GM18873 (cell line): ENCODE measurements around the gene AKR1B1.

Experiments used
- ATAC-seq: cut with Tn5 transposase; IDR thresholded peaks from one replicate; pipeline ENCODE4 v1.9.1; 2021; ENCODE audit warnings: mild to moderate bottlenecking, moderate library complexity, moderate number of reproducible peaks; ENCODE audit not compliant: unreplicated experiment, low FRiP score

AKR1B1 gene

DNA sequence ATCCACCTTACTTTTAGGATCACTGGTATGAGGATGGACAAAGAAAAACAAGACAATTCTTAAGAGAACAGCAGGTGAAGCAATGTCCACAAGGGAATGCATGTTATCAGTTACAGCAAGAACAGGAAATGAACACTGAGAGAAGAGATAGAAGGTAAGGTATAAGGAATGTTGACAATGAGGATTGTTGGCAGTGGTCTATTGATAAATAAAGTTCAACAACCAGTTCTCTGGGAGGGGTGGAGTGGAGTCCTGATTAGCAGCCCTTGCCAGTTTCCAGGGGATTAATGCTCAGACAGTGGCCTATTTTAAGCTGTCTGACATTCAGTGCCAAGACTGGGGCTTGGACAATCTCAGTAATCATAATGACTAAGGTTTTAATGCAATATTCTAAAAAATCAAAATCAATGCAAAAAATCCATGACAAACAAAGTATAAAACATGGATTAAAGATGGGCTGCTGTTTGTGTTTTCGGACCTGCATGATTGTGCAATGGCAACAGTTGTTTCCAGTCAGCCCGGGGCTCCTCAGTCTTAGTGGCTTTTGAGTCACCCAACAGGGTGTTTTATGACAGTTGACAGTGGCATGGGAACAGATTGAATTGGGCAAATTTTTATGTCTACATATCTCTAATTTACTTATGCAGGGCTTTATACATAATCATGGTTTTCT, 13.8 kb upstream of the AKR1B1 start:
- ATAC-seq, result no peak

DNA sequence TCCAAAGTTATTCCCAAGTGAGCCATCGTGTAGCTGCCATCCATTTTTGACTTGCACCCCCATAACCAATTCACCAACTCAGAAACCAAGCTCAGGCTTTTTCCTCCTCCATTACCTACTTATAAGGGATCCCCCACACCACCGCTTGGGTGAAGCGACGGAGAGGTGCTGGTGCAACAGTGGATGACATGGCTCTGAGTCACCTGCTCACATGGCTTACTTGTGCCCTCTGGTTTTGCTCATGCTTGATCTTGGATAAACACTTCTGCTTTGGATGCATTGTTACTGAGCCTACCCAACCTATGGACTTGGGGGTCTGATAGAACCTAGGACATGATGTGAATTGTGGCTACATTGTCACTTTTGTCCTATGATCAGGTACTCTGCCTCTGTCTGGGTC, 12.0 kb upstream of the AKR1B1 start:
- no peak for ATAC-seq

DNA sequence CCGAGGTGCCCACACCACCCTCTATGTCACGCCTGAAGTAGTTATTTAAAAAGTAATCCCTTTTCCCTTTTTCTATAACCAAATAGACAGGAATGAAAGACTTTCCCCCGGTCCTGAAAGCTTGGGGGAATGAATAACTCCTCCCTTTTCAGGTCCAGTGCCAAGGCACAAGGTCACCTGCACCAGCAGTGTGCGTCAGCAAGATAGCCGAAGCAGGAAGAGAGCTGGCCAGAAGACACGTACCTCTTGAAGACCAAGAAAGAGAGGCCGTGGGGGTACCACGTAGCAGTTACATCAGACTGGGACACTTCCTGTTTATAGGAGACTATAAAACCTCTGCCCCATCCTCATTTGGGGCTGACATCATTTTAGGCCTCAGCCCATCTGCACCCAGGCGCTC, 10.7 kb upstream of the AKR1B1 start:
- no peak for ATAC-seq

DNA sequence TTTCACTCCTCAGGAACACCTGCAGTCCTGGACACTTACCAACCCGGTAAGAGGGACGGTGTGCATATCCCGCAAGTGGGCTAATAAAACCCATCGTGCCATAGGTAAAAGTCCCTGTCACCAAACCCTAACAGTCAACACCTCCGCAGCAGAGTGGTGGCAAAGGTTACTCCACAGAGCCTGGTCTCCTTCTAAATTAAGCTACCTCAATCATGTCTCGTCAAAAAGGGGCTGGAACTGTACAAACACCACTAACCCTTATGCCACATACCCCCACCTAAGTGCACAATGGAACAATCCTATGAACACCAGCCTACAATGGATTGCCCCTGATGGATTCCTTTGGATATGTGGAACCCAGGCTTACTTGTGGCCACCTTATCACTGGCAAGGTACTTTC, 9.6 kb upstream of the AKR1B1 start:
- ATAC-seq, result no peak

DNA sequence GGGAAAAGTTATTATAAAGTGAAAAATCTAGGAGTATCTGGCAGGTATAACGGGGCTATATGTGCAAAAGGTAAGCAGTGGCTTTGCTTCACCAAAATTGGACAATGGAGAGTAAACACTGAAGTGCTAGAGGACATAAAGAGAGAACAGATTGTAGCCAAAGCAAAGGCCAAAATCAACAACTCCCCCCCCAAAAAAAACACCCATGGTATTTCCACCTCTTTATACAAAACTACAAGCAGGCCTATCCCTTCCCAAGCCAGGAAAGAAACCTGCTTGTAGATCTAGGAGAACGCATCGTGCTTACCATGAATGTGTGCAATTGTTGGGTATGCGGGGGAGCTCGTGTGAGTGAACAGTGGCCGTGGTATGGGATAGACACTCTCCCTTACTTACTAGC, 9.2 kb upstream of the AKR1B1 start:
- ATAC-seq, result no peak

DNA sequence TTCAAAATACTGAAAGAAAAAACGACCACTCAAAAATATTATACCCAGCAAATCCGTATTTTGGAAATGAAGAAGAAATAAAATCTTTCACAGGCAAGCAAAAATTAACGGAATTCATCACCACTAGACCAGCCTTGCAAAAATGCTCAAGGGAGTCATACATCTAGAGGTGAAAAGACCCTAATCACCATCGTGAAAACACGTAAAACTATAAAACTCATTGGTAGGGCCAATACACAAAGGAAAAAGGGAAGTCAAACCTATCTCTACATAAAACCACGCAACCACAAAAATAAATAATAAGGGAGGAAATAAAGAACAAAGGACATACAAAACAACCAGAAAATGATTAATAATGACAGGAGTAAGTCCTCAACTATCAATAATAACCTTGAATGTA, 6.6 kb upstream of the AKR1B1 start:
- ATAC-seq, result no peak

DNA sequence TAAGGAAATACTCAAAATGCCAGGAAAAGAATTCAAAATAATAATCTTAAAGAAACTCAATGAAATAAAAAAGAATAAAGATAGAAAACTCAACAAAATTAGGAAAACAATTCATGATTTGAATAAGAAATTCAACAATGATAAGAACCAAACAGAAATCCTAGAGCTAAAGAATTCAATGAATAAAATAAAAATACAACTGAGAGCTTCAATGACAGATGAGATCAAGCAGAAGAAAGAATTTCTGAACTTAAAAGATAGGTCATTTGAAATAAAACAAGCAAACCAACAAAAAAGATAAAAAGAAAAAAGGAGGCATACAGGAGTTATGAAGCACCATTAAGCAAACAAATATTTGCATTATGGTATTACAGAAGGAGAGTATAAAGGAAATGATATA, 5.6 kb upstream of the AKR1B1 start:
- no peak for ATAC-seq

DNA sequence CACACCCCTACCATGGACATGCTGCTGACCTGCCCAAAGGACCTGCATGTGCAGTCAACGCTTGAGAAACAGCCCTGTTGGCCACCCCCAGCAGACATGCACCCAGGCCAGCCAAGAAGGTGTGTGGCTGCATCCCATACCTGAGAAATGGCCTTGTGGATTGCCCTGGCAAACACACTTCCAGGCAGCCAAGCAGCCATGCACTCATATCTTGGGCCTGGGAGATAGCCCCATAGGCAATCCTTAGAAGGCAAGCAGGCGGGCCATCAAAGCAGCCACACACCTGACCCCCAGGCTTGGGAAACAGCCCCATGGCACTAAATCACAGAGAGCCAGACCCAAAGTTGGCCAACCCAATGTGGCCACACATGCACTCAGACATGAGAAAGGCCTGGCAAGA, 4.9 kb upstream of the AKR1B1 start:
- no peak for ATAC-seq

DNA sequence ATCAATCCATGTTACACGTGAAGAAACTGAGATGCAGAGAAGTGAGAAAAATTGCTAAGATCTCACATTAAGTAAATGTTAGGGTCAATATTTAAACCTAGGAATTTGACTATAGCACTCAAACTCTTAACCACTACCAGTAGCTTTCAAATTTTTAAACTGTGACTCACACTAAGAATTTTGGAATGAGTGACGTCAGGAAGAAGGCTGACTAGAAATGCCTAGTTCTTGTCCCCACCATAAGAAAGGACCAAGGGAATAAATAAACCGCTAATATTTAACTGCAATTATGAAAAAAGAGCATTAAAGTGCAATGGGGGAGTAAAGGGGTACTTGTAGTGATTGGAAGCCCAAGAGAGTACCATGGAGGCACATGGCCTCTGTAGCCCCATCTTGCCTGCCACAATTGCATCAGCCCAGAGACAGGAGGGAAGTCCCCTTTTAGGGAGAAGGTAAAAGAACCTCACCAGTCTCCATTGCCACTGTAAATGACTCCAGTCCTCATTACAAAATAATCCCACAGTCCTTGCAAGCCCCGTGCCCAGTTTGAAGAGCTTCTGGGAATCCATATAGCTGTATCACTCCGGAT, 3.5 kb upstream of the AKR1B1 start:
- ATAC-seq, result no peak

DNA sequence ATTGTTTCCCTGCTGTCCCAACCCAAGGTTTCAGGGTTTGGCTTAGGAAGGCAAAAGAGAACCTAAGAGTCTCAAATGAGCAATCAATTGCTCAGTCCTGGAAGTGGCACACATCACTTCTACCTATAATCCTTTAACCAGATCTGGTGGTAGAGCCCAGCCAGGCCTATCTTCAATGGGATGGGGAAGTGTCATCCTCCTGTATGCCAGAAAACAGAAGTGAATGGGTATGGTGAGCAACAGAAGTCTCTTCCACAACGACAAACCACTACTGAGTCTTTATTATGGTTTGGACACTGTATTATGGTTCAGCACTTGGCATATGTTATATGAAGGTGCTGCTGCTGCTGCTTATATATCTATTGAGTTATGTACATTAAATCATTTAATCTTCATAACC, 3.0 kb upstream of the AKR1B1 start:
- no peak for ATAC-seq

DNA sequence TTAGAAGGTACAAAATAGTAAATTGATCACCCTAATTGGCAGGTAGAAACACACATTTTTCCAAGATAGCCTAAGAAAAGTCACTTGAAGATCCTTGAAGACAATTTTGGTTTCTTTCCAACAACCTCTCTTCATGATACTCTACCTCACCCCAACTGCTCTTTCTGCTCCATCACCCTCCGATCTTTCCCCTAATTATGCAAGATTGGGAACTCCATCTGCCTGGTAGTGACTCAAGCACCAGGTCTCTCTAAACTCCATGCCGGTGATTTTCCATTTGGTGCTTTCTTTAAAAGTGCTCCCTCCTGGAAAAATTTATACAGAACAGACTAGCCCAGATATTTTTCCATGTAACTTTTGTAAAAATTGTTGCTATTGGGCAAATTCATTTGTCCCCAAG, 1.1 kb upstream of the AKR1B1 start:
- no peak for ATAC-seq

DNA sequence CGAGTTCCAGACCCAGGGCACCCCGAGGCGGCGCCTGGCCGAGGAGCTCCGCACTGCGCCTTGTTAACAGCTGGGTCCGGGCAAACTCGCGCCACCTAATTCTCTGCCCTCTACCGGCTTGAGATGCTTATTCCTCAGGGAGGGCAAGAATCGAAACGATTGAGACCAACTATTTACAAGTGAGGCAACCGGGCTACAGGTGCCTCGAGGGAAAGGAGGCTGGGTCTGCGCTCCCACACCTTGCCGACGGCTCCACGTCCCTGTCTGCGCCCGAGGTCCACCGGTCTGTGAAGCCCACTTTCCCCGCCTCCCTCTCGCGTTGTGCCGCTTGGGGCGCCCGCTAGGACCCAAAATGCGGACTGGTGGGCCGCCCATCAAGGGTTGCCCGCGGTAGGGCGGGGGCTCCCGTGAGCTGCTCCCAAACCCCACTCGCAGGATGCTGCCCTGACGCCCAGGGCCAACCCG, 527 bp downstream of the AKR1B1 start:
- peak; percentile 39 for ATAC-seq

DNA sequence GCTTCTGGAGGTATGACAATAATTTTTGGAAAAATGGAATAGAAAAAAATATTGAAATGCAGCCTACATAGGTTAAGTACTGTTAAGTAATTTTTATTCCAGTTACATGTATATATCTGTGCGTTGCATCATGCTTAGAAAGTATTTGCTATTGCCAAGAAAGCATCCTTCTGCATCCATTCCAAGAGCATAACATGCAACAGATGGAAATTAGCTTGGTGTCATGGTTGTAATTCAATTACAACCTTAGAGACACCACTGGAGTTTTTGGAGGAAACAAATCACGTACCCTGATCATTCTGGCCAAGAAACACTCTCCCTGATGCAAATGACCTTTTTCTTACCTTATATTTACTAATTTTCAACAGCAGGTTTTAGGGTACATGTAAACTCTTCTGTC, 1.7 kb downstream of the AKR1B1 start:
- no peak for ATAC-seq

DNA sequence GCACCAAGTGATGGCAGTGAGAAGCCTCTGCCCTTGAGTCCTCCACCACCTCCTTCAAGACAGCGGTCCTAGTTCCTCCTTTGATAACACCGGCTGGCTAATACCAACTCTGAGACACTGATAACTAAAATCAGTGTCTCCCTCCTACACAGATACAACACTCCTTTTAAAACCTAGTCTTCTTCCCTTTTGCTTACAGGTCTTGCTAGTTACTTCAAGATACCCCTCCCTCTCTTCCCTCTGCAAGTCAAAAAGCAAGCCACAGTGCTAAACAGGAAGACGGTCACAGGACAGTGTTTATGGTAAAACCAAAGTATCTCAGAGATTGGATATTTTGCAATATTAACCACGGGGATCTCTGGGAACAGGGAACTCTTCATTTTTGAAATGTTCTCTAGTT, 4.6 kb downstream of the AKR1B1 start:
- ATAC-seq, result no peak

DNA sequence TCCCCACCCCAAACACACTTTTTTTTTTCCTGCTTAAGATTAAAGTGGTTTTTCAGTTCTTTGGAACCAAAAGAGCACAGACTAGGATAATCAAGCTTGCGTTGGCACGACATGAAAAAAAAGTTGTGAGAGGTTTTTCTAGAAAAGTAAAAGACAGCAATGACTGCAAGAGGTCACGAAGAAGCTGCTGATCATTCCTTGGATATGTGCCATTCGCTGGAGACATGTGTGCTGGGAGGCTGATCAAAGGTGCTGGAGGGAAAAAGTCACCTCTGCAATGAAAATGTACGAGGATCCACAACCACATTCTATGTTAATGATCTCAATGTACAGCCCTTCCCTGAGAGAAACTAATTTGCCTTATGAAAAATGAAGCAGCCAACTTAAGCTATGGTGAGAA, 5.4 kb downstream of the AKR1B1 start:
- ATAC-seq, result no peak

DNA sequence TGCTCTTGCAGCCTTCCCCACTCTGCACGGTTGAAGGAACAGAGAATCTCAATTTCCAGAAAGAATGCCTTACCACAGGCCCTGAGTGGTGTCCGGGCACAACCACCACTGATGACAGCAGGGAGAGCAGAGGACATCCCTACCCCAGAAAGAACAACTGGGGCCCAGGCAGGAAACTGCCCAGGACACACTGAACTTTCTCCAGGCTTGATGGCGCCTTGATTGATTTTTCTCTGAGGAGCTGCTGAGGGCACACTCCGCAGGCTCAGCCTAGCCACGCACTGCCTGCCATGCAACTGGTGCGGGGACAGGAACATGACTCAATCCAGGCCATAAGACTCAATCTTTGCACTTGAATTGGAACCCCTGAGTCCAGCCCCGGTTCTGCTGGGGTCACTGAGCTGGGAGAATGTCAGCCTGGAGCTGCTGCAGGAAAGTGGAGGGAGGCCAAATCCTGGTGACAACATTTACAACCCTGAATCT, 5.9 kb downstream of the AKR1B1 start:
- ATAC-seq, result no peak

DNA sequence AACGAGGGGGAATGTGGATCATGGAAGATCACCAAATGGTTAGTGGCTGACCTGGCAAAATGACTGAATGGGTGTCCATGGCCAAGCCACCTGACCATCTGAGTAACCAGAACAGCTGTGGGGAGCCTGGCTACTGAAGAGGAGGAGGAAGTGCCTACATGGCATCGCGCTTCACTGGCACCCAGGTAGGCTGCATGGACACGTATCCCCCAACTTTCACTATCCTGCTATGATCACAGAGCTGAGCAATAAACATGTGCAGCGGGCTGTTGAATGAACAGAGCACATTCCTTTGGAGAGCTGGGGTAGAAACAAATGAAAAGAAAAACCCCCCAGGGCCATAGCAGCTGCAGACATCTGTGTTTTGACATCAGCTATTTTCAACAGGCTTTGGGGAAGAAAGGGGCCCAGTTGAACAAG, 6.5 kb downstream of the AKR1B1 start:
- no peak for ATAC-seq

DNA sequence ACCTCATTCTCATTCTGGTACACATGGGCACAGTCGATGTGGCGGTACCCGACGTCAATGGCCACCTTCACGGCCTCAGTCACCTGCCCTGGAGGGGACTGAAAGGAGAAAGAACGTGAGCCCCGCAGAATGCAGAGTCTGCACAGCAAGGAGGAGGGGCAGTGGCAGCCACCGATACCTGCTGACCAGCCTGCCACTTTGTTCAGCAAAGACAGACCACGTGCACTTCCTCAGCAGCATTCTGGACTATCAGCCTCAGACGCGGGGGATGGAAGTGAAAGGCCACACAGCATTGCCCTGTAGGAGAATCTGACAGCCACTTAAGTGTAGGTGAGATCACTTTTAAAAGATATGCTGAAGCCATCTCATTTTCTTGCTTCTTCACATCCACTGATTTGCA, 7.2 kb downstream of the AKR1B1 start:
- no peak for ATAC-seq

DNA sequence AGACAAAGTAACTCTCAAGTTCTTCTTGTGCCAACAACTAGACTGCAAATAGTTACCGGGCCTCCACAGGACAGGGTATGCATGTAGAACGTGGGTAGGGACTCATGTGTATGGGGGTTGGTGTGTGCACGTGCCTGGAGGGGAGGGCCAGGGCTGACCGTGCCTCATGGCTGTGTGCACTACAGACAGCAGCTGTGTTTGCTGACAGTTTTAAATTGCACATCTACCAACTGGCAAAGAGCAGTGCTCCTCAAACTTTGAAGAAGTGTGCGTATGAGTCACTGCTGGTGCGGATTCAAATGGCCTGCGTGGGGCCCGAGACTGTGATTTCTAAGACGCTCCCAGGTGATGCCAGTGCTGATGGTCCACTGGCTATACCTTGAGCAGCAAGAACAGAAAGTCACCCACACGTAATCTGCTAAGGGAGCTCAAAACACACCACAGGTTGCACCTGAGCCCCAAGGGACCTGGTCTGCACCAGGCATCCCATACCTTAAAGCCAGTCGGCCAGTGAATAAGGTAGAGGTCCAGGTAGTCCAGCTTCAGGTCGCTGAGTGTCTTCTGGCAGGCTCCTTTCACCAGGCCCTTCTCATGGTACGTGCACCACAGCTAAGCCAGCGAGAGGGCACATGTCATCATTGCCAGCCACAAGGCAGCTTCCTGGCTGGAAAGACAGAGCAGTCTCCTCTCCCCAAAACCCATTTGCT, 8.5 kb downstream of the AKR1B1 start:
- no peak for ATAC-seq

DNA sequence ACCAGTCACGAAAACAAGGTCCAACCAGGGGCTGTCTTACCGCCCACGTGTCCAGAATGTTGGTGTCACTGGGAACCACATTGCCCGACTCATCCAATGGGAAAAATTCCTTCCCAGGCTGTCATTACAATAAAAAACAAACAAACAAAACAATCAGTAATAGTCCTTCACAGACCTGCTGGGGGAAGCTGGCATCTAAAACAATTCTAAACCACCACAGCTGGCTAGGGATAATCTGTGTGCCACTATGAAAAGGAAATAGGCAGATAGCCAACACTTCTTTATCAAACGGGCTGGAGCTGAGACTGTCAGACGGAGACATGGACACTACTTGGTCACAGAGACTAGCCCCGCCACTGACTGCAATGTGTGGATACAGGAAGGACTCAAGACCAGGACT, 9.2 kb downstream of the AKR1B1 start:
- ATAC-seq, result no peak

DNA sequence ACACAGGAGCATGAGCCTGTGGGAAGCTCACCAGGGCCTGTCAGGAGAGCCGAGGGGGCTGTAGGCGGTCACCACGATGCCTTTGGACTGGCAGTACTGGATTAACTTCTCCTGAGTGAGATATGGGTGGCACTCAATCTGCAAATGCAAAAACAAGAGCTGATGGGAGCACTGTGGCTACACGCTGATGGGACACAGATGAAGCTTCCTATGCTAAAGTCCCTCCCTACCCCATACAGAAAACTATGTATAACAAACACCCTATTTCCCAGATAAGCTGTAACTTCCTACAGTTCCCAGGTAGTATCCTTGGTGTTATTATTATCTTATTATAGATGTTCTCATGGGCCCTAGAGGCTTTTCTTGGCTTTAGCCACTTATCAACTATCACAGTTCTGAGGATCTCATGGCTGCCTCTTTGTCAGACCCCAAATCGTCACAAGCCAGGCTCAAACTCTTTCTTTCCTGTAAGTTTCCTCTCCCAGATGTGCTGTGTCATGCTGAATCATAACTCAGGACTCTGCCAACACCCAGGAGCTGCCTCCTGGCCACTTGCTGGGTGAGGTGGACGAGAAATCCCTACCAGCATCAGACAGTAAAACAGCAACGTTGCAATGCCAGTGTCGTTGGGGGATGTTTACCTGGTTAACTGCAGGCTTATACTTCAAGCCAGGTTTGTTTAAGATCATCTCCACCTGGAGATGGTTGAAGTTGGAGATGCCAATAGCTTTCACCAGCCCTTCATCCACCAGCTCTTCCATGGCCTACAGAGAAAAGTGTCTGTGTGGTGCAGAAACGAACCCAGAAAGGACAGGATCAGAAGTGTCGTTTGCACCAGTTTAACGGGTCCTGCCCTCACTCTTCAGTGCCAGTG, 10.3 kb downstream of the AKR1B1 start:
- ATAC-seq, result no peak
